HG02973 (cell line): ENCODE results near the gene SLC9A9.
"Not testable (repeated sequence)": the region's sequence is repeated elsewhere in the genome, so short reads cannot be mapped to it uniquely, and the experiment has no call there.

Experiments
- ATAC-seq: cut with Tn5 transposase; IDR thresholded peaks from one replicate; pipeline ENCODE4 v1.9.1; 2021; ENCODE audit warnings: moderate library complexity; ENCODE audit not compliant: unreplicated experiment

SLC9A9 gene

DNA sequence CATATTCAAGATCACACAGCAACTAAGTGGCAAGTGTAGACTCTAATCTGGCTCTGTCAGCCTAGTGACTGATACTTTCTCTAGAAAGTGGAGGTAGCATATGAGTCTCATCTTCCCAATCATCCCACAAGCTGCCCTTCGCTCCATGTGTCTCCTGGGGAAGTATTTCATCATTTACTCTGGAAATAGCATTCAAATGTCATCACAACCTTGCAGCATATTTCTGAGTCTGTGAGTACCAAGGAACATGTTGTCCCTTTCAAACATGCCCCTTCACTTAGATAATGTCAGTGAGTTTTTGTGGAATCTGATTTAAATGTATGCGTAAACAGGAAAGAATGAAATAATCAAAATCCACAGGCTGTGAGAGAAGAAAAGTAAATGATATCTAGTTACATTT lies 322.9 kb downstream of the SLC9A9 start:
- no peak for ATAC-seq

DNA sequence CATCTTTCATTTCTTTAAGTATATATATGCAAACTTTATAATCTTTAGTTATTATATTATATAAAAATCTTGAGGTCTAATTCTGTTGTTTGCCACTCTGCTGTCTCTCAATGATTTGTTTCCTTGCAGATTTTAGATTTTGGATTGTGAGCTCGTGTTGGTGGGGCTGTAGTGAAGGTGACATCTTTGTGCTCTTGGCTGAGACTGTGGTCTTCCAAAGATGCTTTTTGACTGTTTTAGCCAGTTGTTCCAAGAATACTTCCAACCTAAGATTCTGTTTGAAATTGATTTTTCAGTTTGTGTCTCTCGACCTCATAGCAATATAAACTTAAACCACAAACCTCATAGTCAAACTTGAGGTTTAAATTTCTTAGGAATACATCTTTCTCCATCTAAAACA lies 326.5 kb downstream of the SLC9A9 start:
- ATAC-seq: no peak

DNA sequence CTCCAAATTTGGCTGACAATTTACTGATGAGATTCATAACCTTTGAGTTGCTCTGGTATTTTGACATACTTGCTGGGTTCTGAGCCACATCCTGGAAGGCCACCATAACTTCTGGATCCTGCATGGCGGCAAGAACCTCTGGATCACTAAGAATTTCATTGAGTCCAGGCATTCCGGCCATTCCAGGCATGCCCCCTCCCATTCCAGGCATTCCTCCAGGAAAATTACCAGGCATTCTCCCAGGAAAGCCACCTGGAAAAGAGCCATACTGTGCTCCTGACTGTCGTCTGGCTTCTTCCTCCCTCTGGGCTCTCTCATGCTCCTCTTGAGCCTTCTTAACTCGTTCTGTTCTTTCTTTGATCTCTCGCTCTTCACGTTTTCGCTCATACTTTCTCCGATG lies 331.1 kb downstream of the SLC9A9 start:
- not testable (repeated sequence) for ATAC-seq

DNA sequence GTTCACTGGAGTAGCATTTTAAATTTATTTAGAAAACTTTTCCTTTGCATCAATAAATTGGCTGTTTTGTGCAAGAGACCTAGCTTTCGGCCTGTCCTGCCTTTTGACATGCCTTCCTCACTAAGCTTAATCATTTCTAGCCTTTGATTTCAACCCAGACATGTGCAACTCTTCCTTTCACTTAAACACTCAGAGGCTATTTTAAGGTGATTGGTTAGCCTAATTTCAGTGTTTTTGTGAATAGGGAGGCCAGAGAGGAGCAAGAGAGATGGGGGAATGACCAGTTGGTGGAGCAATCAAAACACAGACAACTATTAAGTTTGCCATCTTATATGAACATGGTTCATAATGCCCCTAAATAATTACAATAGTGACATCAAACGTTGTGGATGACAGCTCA lies 333.4 kb downstream of the SLC9A9 start:
- ATAC-seq: no peak

DNA sequence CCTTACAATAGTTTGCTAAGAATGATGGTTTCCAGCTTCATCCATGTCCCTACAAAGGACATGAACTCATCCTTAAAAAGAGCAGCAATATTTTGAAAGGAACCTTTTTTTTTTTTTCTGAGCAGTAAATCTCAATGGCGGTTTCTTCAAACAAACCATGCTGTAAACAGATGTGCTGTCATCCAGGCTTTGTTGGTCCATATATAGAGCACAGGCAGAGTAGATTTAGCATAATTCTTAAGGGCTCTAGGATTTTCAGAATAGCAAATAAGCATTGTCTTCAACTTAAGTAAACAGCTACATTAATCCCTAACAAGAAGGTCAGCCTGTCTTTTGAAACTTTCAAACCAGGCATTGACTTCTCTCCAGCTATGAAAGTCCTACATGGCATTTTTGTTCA lies 334.2 kb downstream of the SLC9A9 start:
- ATAC-seq: no peak

DNA sequence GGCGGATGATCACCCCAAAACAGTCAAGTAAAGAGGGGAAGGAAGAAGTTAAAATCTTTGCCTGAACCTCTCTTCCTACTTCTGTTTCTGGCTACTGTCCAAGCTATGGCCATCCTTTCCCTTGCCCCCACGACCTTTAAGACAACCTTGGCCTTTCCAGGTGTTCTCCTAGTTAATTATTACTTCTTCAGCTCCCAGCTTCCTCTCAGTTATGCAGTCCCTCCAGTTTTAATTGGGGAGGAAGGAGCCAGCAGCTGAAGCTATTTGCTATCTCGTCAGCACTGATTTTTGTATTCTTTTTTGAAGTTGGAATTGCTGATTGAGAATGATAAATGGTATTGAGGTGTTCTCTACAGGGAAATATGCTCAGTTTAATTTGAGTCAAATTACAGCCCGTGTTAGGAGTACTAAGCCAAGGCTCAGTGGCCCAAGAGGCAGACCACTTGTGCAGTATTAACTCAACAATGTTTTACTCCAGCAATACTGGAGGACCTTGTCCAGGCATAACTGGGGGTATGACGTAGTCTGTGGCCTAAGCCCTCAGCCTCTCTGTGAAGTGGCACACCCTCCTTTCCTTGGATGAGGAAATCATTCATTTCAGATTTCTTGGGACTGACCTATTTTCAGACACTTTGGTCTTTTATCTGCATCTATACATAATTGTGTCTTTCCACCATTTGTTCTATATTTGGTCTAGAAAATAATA lies 336.9 kb downstream of the SLC9A9 start:
- no peak for ATAC-seq

DNA sequence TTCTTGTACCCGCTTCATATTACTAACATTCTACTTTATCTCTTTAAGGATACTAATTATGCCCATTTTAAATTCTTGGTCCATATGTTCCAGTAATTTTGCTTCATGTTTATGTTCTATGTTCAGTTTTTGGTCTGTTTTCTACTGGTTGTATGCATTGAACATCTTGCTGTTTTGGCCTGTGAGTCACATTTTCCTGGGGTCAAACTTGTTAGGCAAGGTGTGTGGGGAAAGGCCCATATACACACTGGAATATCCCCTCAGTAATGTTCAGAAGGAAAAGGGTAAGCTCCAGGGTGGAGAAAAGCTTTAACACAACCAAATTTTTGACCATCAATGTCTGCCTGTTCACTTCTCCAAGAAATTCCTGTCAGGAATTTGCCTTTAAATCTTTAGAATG lies 337.7 kb downstream of the SLC9A9 start:
- no peak for ATAC-seq

DNA sequence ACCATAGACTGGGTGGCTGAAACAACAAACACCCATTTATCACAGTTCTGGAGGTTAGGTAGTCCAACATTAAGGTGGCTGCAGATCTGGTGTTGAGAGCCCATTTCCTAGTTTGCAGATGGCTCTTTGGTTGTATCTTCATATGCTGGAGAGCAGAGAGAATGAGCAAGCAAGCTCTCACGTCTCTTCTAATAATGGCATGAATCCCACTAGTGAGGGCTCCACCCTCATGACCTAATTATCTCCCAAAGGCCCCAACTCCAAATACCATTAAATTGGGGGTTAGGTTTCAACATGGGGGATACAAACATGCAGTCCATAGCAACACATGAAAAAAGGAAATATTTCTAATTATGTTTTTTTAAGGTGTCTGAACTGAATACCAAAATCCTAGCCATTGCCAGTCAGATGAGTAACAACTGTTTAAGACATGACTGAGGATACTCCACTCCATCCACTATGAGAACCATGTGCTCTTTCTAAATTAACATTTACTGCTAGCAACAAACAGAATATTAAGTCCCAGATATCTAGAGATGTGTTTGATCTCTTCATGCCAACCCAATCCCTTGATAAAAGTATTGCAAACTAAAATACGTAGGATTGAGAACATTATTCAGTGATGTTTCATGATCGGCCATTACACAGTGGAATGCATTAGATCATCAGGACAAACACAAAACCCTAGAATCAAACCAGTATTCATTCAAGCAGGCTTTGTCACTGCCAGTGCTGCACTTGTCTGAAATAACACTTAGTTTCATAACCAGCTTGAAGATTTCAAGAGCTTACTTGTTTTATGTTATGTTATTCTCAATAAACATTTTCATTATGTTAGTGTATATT lies 340.3 kb downstream of the SLC9A9 start:
- no peak for ATAC-seq

DNA sequence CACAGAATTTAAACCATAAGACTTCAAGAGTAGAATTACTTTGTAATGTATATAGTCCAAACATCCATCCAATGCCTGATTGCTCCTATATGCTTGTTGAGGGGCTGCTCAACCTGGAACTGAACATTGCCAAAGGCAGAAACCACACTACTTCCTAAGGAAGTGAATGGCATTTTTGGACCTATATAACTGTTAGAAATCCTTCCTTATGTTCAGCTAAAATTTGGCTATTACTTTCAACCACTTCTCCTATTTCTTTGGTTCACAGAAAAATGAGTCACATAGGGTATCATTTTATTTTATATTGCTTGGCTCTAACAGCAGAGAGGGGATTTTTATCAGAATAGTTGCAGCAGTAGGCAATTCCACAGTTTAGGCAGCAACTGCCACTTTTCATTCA lies 342.1 kb downstream of the SLC9A9 start:
- ATAC-seq: no peak

DNA sequence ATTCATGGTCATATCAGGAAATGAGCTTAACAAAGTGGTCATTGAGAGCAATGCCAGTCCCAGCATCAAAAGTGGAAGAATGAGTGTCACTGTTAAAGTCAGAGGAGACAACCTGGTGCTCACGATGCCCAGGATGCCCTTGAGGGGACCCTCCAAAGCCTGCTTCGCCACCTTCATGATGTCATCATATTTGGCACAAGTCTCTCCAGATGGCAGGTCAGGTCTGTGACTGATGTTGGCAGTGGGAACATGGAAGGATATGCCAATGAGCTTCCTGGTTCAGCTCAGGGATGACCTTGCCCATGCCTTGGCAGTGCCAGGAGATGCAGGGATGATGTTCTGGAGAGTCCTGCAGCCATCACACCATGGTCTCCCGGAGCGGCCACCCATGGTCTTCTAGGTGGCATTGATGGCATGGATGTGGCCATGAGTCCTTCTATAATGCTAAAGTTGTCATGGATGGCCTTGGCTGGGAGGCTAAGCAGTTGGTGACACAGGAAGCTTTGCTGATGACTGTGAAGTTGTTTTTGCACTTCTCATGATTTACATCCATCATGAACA lies 344.9 kb downstream of the SLC9A9 start:
- no peak for ATAC-seq

DNA sequence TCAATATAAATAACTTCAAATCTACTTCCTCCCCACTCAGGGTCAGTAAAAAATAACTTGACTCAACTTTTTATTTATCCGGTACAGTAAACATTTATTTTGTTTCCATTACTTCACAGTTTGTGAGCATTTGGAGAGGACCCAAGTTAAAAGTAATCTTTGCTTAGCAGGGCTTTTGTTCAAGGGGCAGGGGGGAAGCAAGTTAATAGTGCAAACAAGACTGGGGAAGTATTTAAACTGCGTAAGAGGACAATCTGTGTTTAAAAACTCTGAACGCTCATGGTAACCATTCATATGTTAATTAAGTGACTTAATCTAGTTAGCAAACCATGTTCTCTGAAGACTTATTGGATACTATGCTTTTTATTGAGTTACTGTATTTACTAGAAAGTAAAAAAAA lies 346.2 kb downstream of the SLC9A9 start:
- no peak for ATAC-seq

DNA sequence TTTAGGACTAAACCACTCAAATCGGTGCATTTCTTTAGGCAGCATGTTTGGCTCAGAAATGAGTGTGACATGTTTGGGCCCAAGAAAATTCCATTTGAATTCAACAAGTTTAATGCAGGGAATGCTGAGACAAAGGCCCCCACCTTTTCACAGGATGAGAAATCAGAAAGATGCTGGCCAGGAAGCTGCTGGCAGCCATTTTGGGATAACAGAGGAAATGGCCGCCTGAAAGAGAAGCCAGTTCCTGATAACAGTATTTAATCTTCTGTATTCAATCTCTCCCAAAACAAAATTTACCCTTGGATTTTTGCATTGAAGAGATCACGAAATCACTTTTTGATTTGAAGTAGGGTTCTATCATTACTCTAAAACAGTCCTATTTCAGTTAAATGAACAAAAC lies 350.9 kb downstream of the SLC9A9 start:
- ATAC-seq: no peak

DNA sequence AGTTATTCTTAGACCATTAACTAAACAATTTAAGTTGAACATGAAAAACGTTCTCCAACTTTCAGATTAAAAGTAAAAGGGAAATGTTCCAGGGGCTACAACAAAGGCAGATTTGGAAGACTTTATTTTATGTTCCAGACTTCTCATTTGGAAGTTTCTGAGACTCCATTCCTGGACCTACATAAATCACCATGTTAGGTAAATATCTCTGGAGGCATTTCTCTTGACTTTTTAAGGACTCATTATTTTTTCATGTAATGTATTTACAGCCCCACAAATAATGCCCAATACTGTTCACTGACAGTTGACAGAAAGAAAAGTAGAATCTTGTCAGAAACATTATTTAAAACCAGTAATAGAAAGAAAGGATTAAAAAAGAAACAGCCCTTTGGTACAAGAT lies 352.1 kb downstream of the SLC9A9 start:
- no peak for ATAC-seq

DNA sequence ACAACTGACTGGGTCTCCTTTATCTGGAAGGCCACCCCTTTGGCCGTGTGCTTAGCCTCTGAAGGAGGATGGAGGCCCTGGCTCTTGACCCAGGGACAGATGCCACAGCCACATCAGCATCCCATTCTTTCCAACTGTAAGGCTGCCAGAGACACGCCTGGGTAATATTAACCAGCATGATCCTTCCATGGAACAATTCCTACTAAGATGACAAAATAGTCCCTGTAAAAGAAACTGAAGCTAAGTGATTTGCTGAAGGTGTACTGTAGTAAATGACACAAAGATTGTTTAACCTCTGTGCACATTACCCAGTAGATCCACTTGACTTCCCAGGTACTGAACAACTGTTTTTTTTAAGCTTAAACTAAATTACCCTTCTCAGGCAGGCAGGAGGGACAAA lies 352.7 kb downstream of the SLC9A9 start:
- no peak for ATAC-seq

DNA sequence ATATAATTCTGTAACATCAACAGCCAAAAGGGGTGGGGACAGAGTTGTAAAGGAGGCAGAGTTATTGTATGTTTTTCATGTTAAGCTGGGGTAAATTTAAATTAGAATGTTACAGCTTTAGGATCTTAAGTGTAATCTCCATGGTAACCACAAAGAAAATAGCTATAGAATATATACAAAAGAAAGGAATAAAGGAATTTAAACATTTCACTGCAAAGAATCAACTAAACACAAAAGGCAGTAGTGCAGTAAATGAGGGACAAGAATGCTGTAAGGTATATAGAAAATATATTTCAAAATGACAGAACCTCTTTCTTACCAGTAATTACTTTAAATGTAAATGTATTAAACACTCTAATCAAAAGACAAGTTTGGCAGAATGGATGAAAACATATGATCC lies 361.7 kb downstream of the SLC9A9 start:
- ATAC-seq: no peak

DNA sequence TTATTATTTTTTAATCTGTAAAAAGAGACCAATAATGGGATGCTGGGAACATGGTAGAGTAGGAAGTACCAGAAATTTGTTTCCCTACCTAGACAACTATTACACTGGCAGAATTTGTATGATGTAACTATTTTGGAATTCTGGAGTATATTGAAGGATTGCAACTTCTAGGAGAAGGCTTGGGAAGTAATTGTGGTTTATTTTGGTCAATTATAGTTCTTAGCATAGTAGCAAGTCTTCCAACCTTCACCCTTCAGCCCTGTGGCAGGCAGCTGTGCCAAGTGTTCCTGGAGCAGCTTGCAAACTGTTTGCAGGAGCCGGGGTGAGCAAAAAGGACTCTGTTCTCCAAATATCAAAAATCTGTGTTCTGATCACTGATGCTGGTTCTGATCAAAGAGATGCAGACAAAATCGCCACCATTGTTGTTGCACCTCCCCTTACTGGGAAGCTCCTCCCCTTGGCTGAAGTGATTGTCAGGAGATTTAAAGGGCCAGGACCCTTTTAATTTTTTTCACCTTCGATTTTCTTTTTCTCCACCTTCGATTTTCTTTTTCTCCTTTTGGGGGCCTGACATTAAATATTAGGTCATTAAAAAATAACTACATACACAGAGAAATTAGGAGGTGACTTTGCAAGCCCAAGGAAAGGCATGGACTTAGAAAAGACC lies 363.3 kb downstream of the SLC9A9 start:
- ATAC-seq: no peak

DNA sequence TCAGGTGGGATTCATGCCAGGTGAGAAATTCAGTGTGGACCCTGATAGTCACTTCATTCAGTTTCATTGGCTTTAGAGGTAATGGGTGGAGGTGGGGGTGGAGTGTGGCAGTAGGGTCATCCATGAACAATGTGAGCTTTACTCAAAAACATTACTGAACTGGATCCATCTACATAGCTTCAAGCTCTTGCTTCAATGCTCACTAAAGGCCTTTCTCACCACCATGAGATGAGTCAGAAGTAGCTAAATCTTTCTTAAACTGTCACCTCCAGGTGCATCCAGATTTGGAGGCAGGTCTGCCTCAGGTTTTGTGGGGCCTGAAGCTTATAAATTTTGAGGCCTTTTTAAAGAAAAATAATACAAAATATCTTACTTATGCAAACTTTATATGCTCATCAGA lies 365.1 kb downstream of the SLC9A9 start:
- ATAC-seq: no peak

DNA sequence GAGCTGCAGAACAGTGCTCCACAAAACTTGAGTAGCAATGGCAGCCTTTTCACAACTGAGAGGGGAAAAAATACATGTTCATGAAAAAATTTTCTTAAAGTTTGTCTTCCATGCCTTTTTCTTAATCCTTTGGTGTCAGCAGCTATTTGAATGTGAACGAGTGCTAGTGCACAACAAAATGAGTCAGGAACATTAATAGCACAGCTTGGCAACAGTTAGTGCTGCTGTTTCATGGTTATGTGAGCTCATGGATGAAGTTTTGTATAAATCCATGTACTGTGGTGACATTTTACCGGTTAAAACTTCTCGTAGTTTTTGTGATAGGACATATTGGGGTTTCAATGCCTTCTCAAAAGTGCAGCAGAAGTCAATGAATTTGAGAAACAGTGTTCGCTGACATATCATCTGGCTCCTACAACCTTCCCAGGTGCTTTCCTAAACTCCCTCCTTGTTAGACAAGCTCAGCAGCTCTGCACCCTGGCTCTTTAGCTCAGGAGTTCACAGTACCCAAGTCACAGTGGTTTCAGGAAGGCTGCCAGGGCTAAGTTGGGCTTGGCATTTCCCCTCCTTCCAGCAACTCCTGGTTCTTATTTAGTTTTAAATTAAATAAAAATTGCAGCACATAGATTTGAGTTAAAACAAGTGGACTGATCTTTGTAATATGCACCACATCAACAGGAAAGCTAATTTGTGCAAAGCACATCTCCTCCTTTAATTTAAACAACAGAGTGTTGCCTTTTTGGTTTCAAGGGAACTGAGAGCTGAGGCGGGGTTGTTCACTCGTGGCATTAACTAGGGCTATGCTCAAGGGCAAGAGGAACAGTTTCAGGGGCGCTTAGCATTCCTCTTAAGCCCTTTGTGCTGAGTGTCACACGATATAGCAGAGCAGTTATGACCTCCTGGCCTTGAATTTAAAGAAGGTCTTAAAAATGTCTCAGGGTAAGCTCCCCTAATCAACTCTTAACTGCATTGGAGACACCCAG lies 365.9 kb downstream of the SLC9A9 start:
- ATAC-seq: no peak

DNA sequence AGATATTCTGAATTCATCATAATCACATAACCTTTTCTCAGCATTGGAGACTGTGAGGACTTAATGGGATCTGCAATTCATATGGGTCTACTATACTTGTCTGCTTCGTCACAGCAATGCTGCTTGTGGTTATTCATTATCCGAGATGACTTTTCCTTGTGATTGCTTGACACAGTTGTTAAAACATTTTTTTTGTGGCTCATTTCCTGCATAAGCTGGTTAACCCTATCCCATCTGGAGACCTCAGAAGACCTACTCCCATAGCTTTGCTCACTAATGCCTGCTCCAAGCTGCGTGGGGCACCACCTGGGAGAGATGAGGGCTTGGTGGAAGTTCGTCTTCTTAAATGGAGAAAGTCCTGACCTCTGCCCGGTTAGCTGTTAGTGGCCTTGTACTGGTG lies 367.9 kb downstream of the SLC9A9 start:
- ATAC-seq: no peak

DNA sequence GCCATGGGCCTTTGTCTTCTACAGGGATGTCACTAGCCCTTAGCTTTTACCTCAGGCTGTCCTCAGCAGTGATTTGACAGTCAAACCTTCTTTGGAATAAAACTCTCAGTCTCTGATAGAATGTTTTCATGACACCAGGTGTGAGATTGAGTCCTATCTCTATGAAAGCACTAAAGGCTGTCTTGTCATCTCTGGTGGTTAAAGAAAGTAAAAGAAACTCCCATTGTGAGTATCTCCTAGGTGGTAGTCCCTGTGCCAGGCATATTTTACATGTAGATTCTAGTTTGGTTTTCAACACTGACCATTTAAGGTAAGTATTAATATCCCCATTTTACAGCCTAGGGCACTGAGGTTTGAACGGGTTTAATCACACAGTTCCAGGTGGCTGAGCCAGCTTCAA lies 368.5 kb downstream of the SLC9A9 start:
- ATAC-seq: no peak
